Stimulated activated CD4-positive, alpha-beta T cell treated with anti-CD3 and anti-CD28 coated beads, Interleukin-4, amount 100 ng/mL, for 4 hours (primary cell): ENCODE data around the gene APOBEC3A.
A peak's percentile ranks its signal among the peaks of the same experiment; 100 is the strongest.

Experiments used
- DNase-seq, 2 experiments: peaks; one replicate each; pipeline ENCODE4 v3.0.0-alpha.2; 2020

The APOBEC3A gene

GRCh38 chr22:38957046-38957770, at the start of gene APOBEC3A:
APOBEC3A (plus strand) TSS chr22:38957609; CDS start chr22:38957692, 83 bp downstream.
- DNase-seq: no peak

- DNase-seq: no peak
Measured at GRCh38 chr22:38907767-38908166, 49.6 kb upstream of the APOBEC3A start.

GRCh38 chr22:38911434-38911833, 46.0 kb upstream of the APOBEC3A start:
- DNase-seq: no peak

GRCh38 chr22:38919631-38920190, 37.7 kb upstream of the APOBEC3A start:
- DNase-seq: no peak

GRCh38 chr22:38921120-38921519, 36.3 kb upstream of the APOBEC3A start:
- no peak for DNase-seq

- no peak for DNase-seq
Measured at GRCh38 chr22:38921806-38922205, 35.6 kb upstream of the APOBEC3A start.

- DNase-seq: no peak
Measured at GRCh38 chr22:38923463-38924346, 33.7 kb upstream of the APOBEC3A start.

GRCh38 chr22:38924347-38924952, 33.0 kb upstream of the APOBEC3A start:
- DNase-seq: no peak

GRCh38 chr22:38925571-38926041, 31.8 kb upstream of the APOBEC3A start:
- DNase-seq: no peak

- DNase-seq: peak; percentile 42 to 56
Measured at GRCh38 chr22:38927033-38927781, 30.2 kb upstream of the APOBEC3A start.

GRCh38 chr22:38930512-38930911, 26.9 kb upstream of the APOBEC3A start:
- DNase-seq: no peak

GRCh38 chr22:38935023-38935422, 22.4 kb upstream of the APOBEC3A start:
- no peak for DNase-seq

- no peak for DNase-seq
Measured at GRCh38 chr22:38935616-38936015, 21.8 kb upstream of the APOBEC3A start.

- no peak for DNase-seq
Measured at GRCh38 chr22:38936562-38936961, 20.8 kb upstream of the APOBEC3A start.

- no peak for DNase-seq
Measured at GRCh38 chr22:38937036-38937435, 20.4 kb upstream of the APOBEC3A start.

GRCh38 chr22:38937541-38937940, 19.9 kb upstream of the APOBEC3A start:
- DNase-seq: no peak

- DNase-seq: no peak
Measured at GRCh38 chr22:38938221-38938620, 19.2 kb upstream of the APOBEC3A start.

- no peak for DNase-seq
Measured at GRCh38 chr22:38938925-38939324, 18.5 kb upstream of the APOBEC3A start.

GRCh38 chr22:38940811-38941384, 16.5 kb upstream of the APOBEC3A start:
- DNase-seq: no peak

- DNase-seq: peak; percentile 59 to 85
Measured at GRCh38 chr22:38941488-38941987, 15.9 kb upstream of the APOBEC3A start.

- DNase-seq: no peak
Measured at GRCh38 chr22:38942702-38943101, 14.7 kb upstream of the APOBEC3A start.

- no peak for DNase-seq
Measured at GRCh38 chr22:38943201-38943600, 14.2 kb upstream of the APOBEC3A start.
